GM21619 (cell line): ENCODE measurements around the gene EXOC6B.
"Not testable (repeated sequence)": the region's sequence is repeated elsewhere in the genome, so short reads cannot be mapped to it uniquely, and the experiment has no call there.

Source experiments
- ATAC-seq: cut with Tn5 transposase; IDR thresholded peaks from one replicate; pipeline ENCODE4 v1.9.1; 2021; ENCODE audit not compliant: unreplicated experiment

EXOC6B gene

GRCh38 chr2:72555943-72556342 is 269.9 kb downstream of the EXOC6B start:
- no peak for ATAC-seq

- not testable (repeated sequence) for ATAC-seq
Observed at GRCh38 chr2:72555363-72555762, 270.5 kb downstream of the EXOC6B start.

GRCh38 chr2:72554910-72555309 is 270.9 kb downstream of the EXOC6B start:
- ATAC-seq, result not testable (repeated sequence)

DNA sequence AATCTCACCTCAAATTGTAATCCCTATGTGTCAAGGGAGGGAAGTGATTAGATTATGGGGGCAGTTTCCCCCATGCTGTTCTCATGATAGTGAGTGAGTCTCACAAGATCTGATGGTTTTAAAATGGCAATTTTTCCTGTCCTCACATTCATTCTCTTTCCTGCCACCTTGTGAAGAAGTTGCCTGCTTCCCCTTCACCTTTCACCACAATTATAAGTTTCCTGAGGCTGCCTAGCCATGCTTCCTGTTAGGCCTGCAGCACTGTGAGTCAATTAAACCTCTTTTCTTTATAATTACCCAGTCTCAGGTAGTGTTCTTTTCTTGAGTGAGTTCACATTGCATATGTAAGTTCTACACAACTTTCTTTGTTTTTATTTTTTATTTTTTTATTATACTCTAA is 271.5 kb downstream of the EXOC6B start:
- ATAC-seq, result no peak

GRCh38 chr2:72548081-72548764 is 277.6 kb downstream of the EXOC6B start:
- ATAC-seq, result no peak

- ATAC-seq, result no peak
Observed at GRCh38 chr2:72545790-72546189, 280.0 kb downstream of the EXOC6B start.

DNA sequence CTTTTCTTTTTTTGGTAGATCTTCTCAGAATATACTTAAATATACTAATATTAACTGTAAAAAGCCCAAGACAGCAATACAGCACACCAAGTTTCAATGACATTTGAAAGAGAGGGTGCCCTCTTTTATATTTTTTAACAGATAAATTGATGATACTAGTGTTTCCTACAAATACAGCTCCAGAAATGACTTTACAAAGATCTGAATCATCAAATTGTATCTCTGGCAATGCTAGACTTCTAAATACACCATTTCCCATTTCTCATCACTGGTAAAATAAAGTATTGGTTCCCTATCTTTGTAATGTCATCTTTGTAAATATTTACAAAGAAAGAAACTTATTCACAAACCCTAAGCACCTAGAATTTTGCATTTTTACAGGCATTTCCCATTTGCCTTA is 281.3 kb downstream of the EXOC6B start:
- no peak for ATAC-seq

GRCh38 chr2:72543497-72544216 is 282.2 kb downstream of the EXOC6B start:
- ATAC-seq, result no peak

GRCh38 chr2:72539071-72539552 is 286.7 kb downstream of the EXOC6B start:
- ATAC-seq, result no peak

- ATAC-seq, result no peak
Observed at GRCh38 chr2:72538486-72538885, 287.3 kb downstream of the EXOC6B start.

DNA sequence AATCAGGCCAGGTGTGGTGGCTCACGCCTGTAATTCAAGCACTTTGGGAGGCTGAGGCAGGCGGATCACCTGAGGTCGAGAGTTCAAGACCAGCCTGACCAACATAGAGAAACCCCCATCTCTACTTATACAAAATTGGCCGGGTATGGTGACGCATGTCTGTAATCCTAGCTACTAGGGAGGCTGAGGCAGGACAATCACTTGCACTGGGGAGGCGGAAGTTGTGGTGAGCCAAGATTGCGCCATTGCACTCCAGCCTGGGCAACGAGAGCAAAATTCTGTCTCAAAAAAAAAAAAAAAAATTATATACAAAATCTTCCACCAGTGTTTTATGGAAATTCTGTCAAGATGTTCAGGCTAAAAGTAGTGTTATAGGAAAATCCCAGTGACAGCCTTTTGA is 290.2 kb downstream of the EXOC6B start:
- ATAC-seq, result not testable (repeated sequence)

- ATAC-seq, result no peak
Observed at GRCh38 chr2:72533765-72534164, 292.1 kb downstream of the EXOC6B start.

DNA sequence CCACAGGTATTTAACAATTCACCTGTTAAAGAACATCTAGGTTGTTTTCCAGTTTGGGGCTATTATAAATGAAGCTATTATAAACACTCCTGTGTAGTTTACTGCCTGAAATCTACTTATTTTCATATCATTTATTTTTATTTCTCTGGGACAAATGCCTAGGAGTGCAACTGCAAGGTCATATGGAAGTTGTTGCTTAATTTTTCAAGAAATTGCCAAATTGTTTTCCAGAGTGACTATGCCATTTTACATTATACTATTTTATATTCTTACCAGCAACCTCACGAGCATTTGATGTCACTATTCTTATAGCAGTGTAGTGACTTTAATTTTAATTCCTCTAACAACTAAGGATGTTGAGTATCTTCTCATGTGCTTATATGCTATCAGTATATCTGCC is 298.4 kb downstream of the EXOC6B start:
- no peak for ATAC-seq

- no peak for ATAC-seq
Observed at GRCh38 chr2:72526623-72527022, 299.2 kb downstream of the EXOC6B start.

GRCh38 chr2:72524071-72524470 is 301.8 kb downstream of the EXOC6B start:
- no peak for ATAC-seq

DNA sequence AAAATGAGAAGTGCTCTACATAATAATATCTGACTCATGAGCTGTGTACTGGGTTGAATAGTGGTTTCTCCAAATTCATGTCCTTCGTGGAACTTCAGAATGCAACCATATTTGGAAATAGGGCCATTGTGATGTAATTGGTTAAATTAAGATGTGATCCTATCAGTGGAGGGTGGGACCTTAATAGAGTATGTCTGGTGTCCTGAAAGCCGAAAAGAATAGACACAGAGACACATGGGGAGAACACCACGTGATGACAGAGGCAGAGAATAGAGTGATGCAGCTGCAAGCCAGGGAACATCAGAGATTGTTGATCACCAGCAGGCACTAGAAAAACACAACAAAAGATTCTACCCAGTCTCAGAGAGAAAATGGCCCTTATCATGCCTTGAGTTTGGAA is 310.1 kb downstream of the EXOC6B start:
- ATAC-seq, result no peak

- no peak for ATAC-seq
Observed at GRCh38 chr2:72513011-72513410, 312.8 kb downstream of the EXOC6B start.

DNA sequence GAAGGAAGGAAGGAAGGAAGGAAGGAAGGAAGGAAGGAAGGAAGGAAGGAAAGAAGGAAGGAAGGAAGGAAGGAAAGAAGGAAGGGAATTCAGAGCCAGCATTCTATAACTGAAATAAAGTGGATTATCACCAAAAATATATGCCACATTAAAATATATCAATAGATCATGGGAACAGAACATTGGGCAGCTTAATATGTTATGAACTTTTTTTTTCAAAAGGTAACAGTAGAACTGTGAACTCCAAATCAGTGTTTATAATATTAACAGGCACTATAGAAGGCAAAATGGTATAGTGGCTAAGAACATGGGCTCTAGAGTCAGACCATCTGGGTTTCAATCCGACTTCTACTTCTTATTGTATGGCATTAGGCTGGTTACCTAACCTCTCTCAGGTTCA is 313.5 kb downstream of the EXOC6B start:
- no peak for ATAC-seq

- no peak for ATAC-seq
Observed at GRCh38 chr2:72511906-72512305, 313.9 kb downstream of the EXOC6B start.

DNA sequence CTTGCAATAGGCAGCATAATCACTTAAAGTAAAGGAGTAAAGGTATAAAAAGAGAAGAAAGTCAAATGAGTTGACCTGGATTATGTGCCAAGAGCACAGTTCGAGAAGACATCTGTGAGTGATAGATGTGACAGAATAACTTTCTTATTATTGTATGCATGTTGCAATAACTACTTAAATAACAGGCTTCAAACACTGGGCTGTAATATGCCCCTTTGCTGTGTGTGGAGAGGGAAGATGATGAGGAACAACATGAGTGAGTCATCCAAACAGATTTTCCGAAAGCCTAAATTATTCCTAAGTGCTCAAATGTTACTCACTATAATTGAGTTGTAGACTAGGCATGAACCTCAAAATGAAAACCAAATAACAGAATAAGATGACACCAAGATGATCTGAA is 328.1 kb downstream of the EXOC6B start:
- no peak for ATAC-seq

GRCh38 chr2:72496479-72496878 is 329.4 kb downstream of the EXOC6B start:
- ATAC-seq, result no peak

DNA sequence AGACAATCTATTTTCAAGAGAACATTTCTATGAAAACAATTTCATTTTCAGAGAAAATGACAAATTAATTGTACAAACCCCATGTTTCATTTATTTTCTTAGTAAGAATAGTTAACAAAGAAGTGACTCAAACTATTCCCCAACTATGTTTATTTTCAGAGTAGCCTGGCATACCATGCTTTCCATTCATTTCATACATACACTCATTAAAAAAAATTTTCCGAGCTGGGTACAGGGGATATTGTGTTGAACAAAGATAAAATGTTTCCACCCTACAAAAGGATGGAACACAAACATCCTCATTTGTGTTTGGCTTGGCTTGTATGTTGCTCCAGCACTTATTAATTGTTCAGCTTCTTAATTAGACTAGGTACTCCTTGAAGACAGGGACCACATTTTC is 331.4 kb downstream of the EXOC6B start:
- ATAC-seq, result no peak
